ENCODE data around the gene TNFRSF21. TPM values are rescaled to one million over a fixed set of nuclear protein-coding genes. Genes with fewer than 3 reads are reported as not detected.

TNFRSF21 gene
- total and polyA plus RNA-seq, 9 of the 15 experiments (the other 6 are each of a cell fraction or from before 2014, with no cell fraction given), result 0.63 to 5.7 (median 2.2) TPM

DNA sequence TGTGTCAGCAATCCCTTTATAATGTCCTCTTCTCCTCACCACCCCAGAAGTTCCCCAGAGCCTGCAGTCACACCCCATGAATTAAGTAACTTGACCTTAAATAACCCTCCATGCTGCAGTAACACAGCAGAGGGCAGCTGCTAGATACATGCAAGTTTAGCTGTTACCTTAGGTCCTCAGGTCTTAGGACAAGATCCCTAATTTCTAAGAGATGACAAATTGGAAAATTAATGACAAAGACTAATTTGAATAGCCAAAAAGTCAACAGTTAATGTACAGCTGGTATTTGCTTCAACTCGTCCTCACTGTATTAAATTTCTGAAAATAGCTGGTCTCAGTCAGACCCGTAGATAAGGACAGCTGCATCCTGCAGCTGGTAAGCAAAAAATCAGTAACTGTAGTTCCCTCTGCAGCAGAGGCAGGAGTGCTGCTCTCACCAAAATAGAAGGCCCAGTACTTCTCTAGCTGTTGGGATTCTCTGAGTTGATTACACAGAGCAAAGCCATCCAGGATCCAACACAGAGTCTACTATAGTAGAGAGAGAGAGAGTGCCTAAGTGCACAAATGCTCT, 62.4 kb downstream of the TNFRSF21 start (continued):
- TF ChIP-seq CBFA2T3 (IDR thresholded peaks at IDR 0.05), result peak; percentile 64

- WGBS (ENCODE audit: insufficient coverage, low coverage, missing lambda C conversion rate), result 46% methylated on average over 2 of the region's 2 CpGs
- FAIRE-seq, result no peak
- ATAC-seq, result no peak
- no peak overlapping the region for H3K4me3 ChIP-seq
- no peak for DNase-seq (ENCODE audit: extremely low read depth in 1 of 4, low spot score in 3 of 4)
- no peaks in the 10 kb centered on the region for H4K20me1 ChIP-seq (replicated peaks; ENCODE audit: control insufficient read depth, insufficient read depth, low read length)
- no peak overlapping the region for H2AFZ ChIP-seq (ENCODE audit: low read depth, low read length)
- in situ Hi-C loops (cut with MboI) (no loop called here), intact Hi-C loops (cut with micrococcal nuclease) (no loop called here)
- H3K9me1 ChIP-seq (ENCODE audit: control insufficient read depth, insufficient read depth, low read length), result no peaks in the 10 kb centered on the region
- no TSS peak for BruUV-seq (replicated peaks)
- H3K27me3 ChIP-seq (ENCODE audit: control insufficient read depth in 2 of 2, insufficient read depth in 2 of 2, low read length in 2 of 2), result no peaks in the 10 kb centered on the region
- no peaks in the 10 kb centered on the region; the same call in 2 of the 3 replicates for H3K36me3 ChIP-seq (ENCODE audit: control insufficient read depth, insufficient read depth, low read length)
- POLR2A ChIA-PET, result interaction anchor here (1.2 to 1.6 kb wide), 2 partner anchors 8 to 10 kb away, joined by 3 to 4 read pairs; no protein-coding TSS in a partner anchor
- H3K4me2 ChIP-seq (ENCODE audit: insufficient read depth, low read length), result no peak overlapping the region
- peaks cover 7 to 36% of the 10 kb centered on the region in 2 experiments; a peak in 4 of 5 replicates for H3K4me1 ChIP-seq (replicated peaks in 1 of 2; ENCODE audit: control insufficient read depth in 2 of 2, insufficient read depth in 2 of 2, low read length in 2 of 2)
- H3K9ac ChIP-seq (ENCODE audit: insufficient read depth in 1 of 2, low read depth in 2 of 2, low read length in 2 of 2), result no peak overlapping the region
- no peak overlapping the region for H3K27ac ChIP-seq (ENCODE audit: extremely low read depth, low read depth, low read length)
- H3K9me3 ChIP-seq (replicated peaks; ENCODE audit: control insufficient read depth, insufficient read depth, low read depth, low read length), result no peaks in the 10 kb centered on the region
- no peaks in the 10 kb centered on the region for H3K79me2 ChIP-seq (ENCODE audit: control insufficient read depth, insufficient read depth, low read length)
- CTCF ChIA-PET (ENCODE audit: low intra/inter-chr PET ratio), result no interaction called here
- no peak for TF ChIP-seq ZNF583 (CRISPR knock-in tag; IDR thresholded peaks at IDR 0.05)
- no peak for TF ChIP-seq POLR2AphosphoS2 (IDR thresholded peaks at IDR 0.05; ENCODE audit: low read length)
- TF ChIP-seq TRIM28 (IDR thresholded peaks at IDR 0.05), result no peak
- no peak for TF ChIP-seq ZNF354B (CRISPR knock-in tag; IDR thresholded peaks at IDR 0.05)
- TF ChIP-seq, protein P1, sequence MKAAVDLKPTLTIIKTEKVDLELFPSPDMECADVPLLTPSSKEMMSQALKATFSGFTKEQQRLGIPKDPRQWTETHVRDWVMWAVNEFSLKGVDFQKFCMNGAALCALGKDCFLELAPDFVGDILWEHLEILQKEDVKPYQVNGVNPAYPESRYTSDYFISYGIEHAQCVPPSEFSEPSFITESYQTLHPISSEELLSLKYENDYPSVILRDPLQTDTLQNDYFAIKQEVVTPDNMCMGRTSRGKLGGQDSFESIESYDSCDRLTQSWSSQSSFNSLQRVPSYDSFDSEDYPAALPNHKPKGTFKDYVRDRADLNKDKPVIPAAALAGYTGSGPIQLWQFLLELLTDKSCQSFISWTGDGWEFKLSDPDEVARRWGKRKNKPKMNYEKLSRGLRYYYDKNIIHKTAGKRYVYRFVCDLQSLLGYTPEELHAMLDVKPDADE (conservative IDR thresholded peaks at IDR 0.05; ENCODE audit: control insufficient read depth, low read depth, low read length), result no peak
- TF ChIP-seq NFE2L1 (tag; IDR thresholded peaks at IDR 0.05; ENCODE audit: borderline replicate concordance, low read depth), result no peak
- no peak for TF ChIP-seq FOXK2 (conservative IDR thresholded peaks at IDR 0.05 in 1 of 2, IDR thresholded peaks at IDR 0.05 in 1 of 2; ENCODE audit: low read depth in 2 of 2)
- TF ChIP-seq RBM14 (IDR thresholded peaks at IDR 0.05; ENCODE audit: borderline replicate concordance, insufficient read depth, low read depth, low read length), result no peak
- TF ChIP-seq MCM7 (IDR thresholded peaks at IDR 0.05), result no peak
- no peak for TF ChIP-seq ZNF146 (CRISPR knock-in tag; IDR thresholded peaks at IDR 0.05; ENCODE audit: unreplicated experiment)
- no peak for TF ChIP-seq MYC (IDR thresholded peaks at IDR 0.05; ENCODE audit: low read depth, low read length)
- TF ChIP-seq MYC (CRISPR knock-in tag; IDR thresholded peaks at IDR 0.05; ENCODE audit: borderline replicate concordance, low read depth), result no peak
- no peak for TF ChIP-seq MTA1 (IDR thresholded peaks at IDR 0.05; ENCODE audit: borderline replicate concordance)
- no peak for TF ChIP-seq IRF9 (tag; IDR thresholded peaks at IDR 0.05)
- TF ChIP-seq RFX1 (IDR thresholded peaks at IDR 0.05), result no peak
- TF ChIP-seq, protein P2, sequence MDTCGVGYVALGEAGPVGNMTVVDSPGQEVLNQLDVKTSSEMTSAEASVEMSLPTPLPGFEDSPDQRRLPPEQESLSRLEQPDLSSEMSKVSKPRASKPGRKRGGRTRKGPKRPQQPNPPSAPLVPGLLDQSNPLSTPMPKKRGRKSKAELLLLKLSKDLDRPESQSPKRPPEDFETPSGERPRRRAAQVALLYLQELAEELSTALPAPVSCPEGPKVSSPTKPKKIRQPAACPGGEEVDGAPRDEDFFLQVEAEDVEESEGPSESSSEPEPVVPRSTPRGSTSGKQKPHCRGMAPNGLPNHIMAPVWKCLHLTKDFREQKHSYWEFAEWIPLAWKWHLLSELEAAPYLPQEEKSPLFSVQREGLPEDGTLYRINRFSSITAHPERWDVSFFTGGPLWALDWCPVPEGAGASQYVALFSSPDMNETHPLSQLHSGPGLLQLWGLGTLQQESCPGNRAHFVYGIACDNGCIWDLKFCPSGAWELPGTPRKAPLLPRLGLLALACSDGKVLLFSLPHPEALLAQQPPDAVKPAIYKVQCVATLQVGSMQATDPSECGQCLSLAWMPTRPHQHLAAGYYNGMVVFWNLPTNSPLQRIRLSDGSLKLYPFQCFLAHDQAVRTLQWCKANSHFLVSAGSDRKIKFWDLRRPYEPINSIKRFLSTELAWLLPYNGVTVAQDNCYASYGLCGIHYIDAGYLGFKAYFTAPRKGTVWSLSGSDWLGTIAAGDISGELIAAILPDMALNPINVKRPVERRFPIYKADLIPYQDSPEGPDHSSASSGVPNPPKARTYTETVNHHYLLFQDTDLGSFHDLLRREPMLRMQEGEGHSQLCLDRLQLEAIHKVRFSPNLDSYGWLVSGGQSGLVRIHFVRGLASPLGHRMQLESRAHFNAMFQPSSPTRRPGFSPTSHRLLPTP (IDR thresholded peaks at IDR 0.05; ENCODE audit: borderline replicate concordance, extremely low read depth, insufficient read length), result no peak
Observed at GRCh38 chr6:47246551-47246950, 63.2 kb downstream of the TNFRSF21 start.
